ENCODE data around the gene KRTAP10-10.
"Not testable (repeated sequence)": the region's sequence is repeated elsewhere in the genome, so short reads cannot be mapped to it uniquely, and the experiment has no call there.

Gene KRTAP10-10

DNA sequence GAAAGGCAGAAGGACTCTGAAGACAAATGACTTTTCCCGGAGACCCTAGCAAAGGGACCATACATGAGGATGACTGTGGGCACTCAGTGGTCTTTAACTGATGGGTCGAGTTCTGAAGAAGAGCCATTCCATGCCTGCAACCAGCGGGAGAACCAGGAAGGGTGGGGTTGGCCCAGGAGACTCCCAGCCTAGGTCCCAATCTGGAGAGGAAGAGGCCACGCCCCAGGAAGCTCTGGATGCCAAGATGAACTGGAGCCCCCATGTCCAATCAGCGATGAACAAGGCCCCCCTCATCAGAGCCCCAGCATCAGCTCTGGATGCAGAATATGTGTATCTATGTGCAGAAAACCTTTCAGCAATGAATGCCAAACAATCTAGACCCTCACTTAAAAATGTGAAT, 3.6 kb downstream of the KRTAP10-10 start:
- Histone ChIP-seq H3K9me3 (ENCODE audit: insufficient read depth, low read length) (0 out of 2 replicates have a peak, but pooled peaks cover 4% of the 10 kb centered on the region), H3K4me2 (ENCODE audit: low read length) (no peak overlapping the region), H3K27ac (ENCODE audit: low read length) (no peak overlapping the region), H3K4me3 (ENCODE audit: low read length) (no peak overlapping the region), H3K9ac (ENCODE audit: low read length) (no peak overlapping the region), H4K20me1 (ENCODE audit: insufficient read depth, low read length) (no peaks in the 10 kb centered on the region), H2AFZ (ENCODE audit: low read depth, low read length) (no peak overlapping the region), H3K27me3 (ENCODE audit: low read depth, low read length) (no peaks in the 10 kb centered on the region), H3K4me1 (ENCODE audit: low read length) (no peaks in the 10 kb centered on the region), H3K36me3 (replicated peaks; ENCODE audit: low read depth, low read length) (no peaks in the 10 kb centered on the region), H3K79me2 (ENCODE audit: low read length) (no peaks in the 10 kb centered on the region)
- TF ChIP-seq, protein P1, sequence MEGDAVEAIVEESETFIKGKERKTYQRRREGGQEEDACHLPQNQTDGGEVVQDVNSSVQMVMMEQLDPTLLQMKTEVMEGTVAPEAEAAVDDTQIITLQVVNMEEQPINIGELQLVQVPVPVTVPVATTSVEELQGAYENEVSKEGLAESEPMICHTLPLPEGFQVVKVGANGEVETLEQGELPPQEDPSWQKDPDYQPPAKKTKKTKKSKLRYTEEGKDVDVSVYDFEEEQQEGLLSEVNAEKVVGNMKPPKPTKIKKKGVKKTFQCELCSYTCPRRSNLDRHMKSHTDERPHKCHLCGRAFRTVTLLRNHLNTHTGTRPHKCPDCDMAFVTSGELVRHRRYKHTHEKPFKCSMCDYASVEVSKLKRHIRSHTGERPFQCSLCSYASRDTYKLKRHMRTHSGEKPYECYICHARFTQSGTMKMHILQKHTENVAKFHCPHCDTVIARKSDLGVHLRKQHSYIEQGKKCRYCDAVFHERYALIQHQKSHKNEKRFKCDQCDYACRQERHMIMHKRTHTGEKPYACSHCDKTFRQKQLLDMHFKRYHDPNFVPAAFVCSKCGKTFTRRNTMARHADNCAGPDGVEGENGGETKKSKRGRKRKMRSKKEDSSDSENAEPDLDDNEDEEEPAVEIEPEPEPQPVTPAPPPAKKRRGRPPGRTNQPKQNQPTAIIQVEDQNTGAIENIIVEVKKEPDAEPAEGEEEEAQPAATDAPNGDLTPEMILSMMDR (IDR thresholded peaks at IDR 0.05; ENCODE audit: low read depth, low read length), result no peak
- TF ChIP-seq EZH2phosphoT487 (IDR thresholded peaks at IDR 0.05; ENCODE audit: low read depth), result no peak

GRCh38 chr21:44643741-44644310, 6.7 kb downstream of the KRTAP10-10 start:
- no peaks in the 10 kb centered on the region for H4K20me1 ChIP-seq (ENCODE audit: insufficient read depth, low read length)
- no peaks in the 10 kb centered on the region for H3K4me1 ChIP-seq (ENCODE audit: low read length)
- no peak overlapping the region for H3K4me2 ChIP-seq (ENCODE audit: low read length)
- no peak overlapping the region for H3K9ac ChIP-seq (ENCODE audit: low read length)
- no peak overlapping the region for H3K4me3 ChIP-seq (ENCODE audit: low read length)
- H3K79me2 ChIP-seq (ENCODE audit: low read length), result no peaks in the 10 kb centered on the region
- H3K27ac ChIP-seq (ENCODE audit: low read length), result no peak overlapping the region
- no peak for TF ChIP-seq EZH2phosphoT487 (IDR thresholded peaks at IDR 0.05; ENCODE audit: low read depth)
- TF ChIP-seq, protein P1 (IDR thresholded peaks at IDR 0.05; ENCODE audit: low read depth, low read length), result no peak
- H3K9me3 ChIP-seq (ENCODE audit: insufficient read depth, low read length), result 0 out of 2 replicates have a peak, but pooled peaks cover 4% of the 10 kb centered on the region
- no peaks in the 10 kb centered on the region for H3K27me3 ChIP-seq (ENCODE audit: low read depth, low read length)
- no peak overlapping the region for H2AFZ ChIP-seq (ENCODE audit: low read depth, low read length)
- no peaks in the 10 kb centered on the region for H3K36me3 ChIP-seq (replicated peaks; ENCODE audit: low read depth, low read length)

GRCh38 chr21:44644878-44645277, 7.7 kb downstream of the KRTAP10-10 start:
- H3K4me3 ChIP-seq (ENCODE audit: low read length), result no peak overlapping the region
- H3K9ac ChIP-seq (ENCODE audit: low read length), result no peak overlapping the region
- no peak overlapping the region for H3K4me2 ChIP-seq (ENCODE audit: low read length)
- no peaks in the 10 kb centered on the region for H4K20me1 ChIP-seq (ENCODE audit: insufficient read depth, low read length)
- no peaks in the 10 kb centered on the region for H3K4me1 ChIP-seq (ENCODE audit: low read length)
- no peaks in the 10 kb centered on the region for H3K36me3 ChIP-seq (replicated peaks; ENCODE audit: low read depth, low read length)
- no peak overlapping the region for H2AFZ ChIP-seq (ENCODE audit: low read depth, low read length)
- TF ChIP-seq, protein P1 (IDR thresholded peaks at IDR 0.05; ENCODE audit: low read depth, low read length), result no peak
- TF ChIP-seq EZH2phosphoT487 (IDR thresholded peaks at IDR 0.05; ENCODE audit: low read depth), result no peak
- H3K9me3 ChIP-seq (ENCODE audit: insufficient read depth, low read length), result 0 out of 2 replicates have a peak, but pooled peaks cover 4% of the 10 kb centered on the region
- H3K27ac ChIP-seq (ENCODE audit: low read length), result no peak overlapping the region
- no peaks in the 10 kb centered on the region for H3K79me2 ChIP-seq (ENCODE audit: low read length)
- no peaks in the 10 kb centered on the region for H3K27me3 ChIP-seq (ENCODE audit: low read depth, low read length)

DNA sequence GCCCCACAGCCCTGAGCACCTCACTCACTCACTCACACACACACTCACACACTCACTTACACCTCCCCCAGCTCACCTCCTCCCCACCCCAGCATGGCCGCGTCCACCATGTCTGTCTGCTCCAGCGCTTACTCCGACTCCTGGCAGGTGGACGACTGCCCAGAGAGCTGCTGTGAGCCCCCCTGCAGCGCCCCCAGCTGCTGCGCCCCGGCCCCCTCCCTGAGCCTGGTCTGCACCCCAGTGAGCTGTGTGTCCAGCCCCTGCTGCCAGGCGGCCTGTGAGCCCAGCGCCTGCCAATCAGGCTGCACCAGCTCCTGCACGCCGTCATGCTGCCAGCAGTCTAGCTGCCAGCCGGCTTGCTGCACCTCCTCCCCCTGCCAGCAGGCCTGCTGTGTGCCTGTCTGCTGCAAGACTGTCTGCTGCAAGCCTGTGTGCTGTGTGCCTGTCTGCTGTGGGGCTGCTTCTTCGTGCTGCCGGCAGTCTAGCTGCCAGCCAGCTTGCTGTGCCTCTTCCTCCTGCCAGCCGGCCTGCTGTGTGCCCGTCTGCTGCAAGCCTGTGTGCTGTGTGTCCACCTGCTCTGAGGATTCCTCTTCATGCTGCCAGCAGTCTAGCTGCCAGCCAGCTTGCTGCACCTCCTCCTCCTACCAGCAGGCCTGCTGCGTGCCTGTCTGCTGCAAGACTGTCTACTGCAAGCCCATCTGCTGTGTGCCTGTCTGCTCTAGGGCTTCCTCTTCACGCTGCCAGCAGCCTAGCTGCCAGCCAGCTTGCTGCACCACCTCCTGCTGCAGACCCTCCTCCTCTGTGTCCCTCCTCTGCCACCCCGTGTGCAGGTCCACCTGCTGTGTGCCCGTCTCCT, 9.4 kb downstream of the KRTAP10-10 start, which contains the start of gene KRTAP10-11:
Gene KRTAP10-11, plus strand, starts transcription at position 49 of the 856 bp plus-strand sequence. Its CDS starts 45 bp downstream, at position 94.
- H3K9ac ChIP-seq (ENCODE audit: low read length); H3K27ac ChIP-seq (ENCODE audit: low read length); H3K36me3 ChIP-seq (replicated peaks; ENCODE audit: low read depth, low read length); H2AFZ ChIP-seq (ENCODE audit: low read depth, low read length); H3K4me2 ChIP-seq (ENCODE audit: low read length); H3K79me2 ChIP-seq (ENCODE audit: low read length); H3K4me1 ChIP-seq (ENCODE audit: low read length); H3K4me3 ChIP-seq (ENCODE audit: low read length); H3K9me3 ChIP-seq (ENCODE audit: insufficient read depth, low read length); H3K27me3 ChIP-seq (ENCODE audit: low read depth, low read length); H4K20me1 ChIP-seq (ENCODE audit: insufficient read depth, low read length): not testable (repeated sequence)

Measured in OCI-LY3 (cell line).